Immature natural killer cell (primary cell): Measurements from ENCODE around the gene ABCD1. TPM values are rescaled to one million over a fixed set of nuclear protein-coding genes. Genes with fewer than 3 reads are reported as not detected.
A peak's percentile ranks its signal among the peaks of the same experiment; 100 is the strongest.
"Not testable (repeated sequence)": the region's sequence is repeated elsewhere in the genome, so short reads cannot be mapped to it uniquely, and the experiment has no call there.

ENCODE experiments used
- DNase-seq, 3 donors: peaks; one replicate each; pipeline ENCODE4 v3.0.0; 2022; ENCODE audit warnings: mixed read lengths in 1 of 3
- H3K27ac Mint-ChIP-seq, 6 donors: one replicate each; pipeline ENCODE4 v1.8.0; 2020; ENCODE audit warnings: mixed read lengths in 6 of 6, mild to moderate bottlenecking in 5 of 6, inconsistent platforms in 4 of 6, moderate library complexity in 3 of 6
- H3K27me3 Mint-ChIP-seq, 3 donors: one replicate each; pipeline ENCODE4 v1.8.0; 2020 to 2021; ENCODE audit warnings: low read depth in 3 of 3, mild to moderate bottlenecking in 3 of 3, mixed read lengths in 3 of 3, moderate library complexity in 3 of 3, inconsistent platforms in 1 of 3
- H3K36me3 Mint-ChIP-seq, 3 donors: one replicate each; pipeline ENCODE4 v1.8.0; 2020; ENCODE audit warnings: mixed read lengths in 3 of 3, inconsistent platforms in 2 of 3, mild to moderate bottlenecking in 2 of 3
- H3K4me1 Mint-ChIP-seq, 2 donors: one replicate each; pipeline ENCODE4 v1.8.0; 2020; ENCODE audit warnings: inconsistent platforms in 2 of 2, mild to moderate bottlenecking in 2 of 2, mixed read lengths in 2 of 2, moderate library complexity in 1 of 2
- H3K4me3 Mint-ChIP-seq, 5 donors: one replicate each; pipeline ENCODE4 v1.8.0; 2020; ENCODE audit warnings: mild to moderate bottlenecking in 5 of 5, mixed read lengths in 5 of 5, inconsistent platforms in 3 of 5, moderate library complexity in 3 of 5
- H3K9me3 Mint-ChIP-seq, 6 donors: one replicate each; pipeline ENCODE4 v1.8.0; 2020; ENCODE audit warnings: mild to moderate bottlenecking in 6 of 6, mixed read lengths in 6 of 6, inconsistent platforms in 4 of 6, moderate library complexity in 3 of 6
- polyA plus RNA-seq, 3 donors: library from polyadenylated mRNA; unstranded; fragments of 300-500 nt; fragmentation: Illumina TruSeq; gene quantifications; one replicate each; pipeline ENCODE4 v1.2.3, GENCODE V29; 2021

ABCD1 gene
- 1 to 10 TPM; 1.7 to 3.2 (median 2.0) TPM for polyA plus RNA-seq

- H3K4me3 Mint-ChIP-seq: peak within 1 kb of the TSS; percentile 84 to 92 (median 86)
Observed at GRCh38 chrX:153724252-153725038, at the start of gene ABCD1, which contains the start of gene BCAP31. ABCD1 (plus strand) TSS chrX:153724856; CDS start chrX:153725267, 411 bp downstream. BCAP31 (minus strand) TSS chrX:153724387; CDS start chrX:153723244, 1,143 bp downstream.

GRCh38 chrX:153681175-153681574 is 43.5 kb upstream of the ABCD1 start:
- H3K36me3 Mint-ChIP-seq: no peaks in the 10 kb centered on the region
- H3K27ac Mint-ChIP-seq: no peak overlapping the region
- H3K9me3 Mint-ChIP-seq: peaks cover 0 to 2% (median 0%) of the 10 kb centered on the region in 6 donors
- no peak for DNase-seq
- no peak overlapping the region for H3K4me3 Mint-ChIP-seq
- H3K4me1 Mint-ChIP-seq: no peaks in the 10 kb centered on the region
- H3K27me3 Mint-ChIP-seq: peaks cover 0 to 4% (median 3%) of the 10 kb centered on the region in 3 donors

More at GRCh38 chrX:153724252-153725038, at the start of gene ABCD1, which contains the start of gene BCAP31:
- Mint-ChIP-seq H3K36me3 (no peaks in the 10 kb centered on the region), H3K27ac (peak within 1 kb of the TSS; percentile 65 to 90 (median 86)), H3K27me3 (peaks cover 0 to 5% (median 3%) of the 10 kb centered on the region in 3 donors), H3K4me1 (peaks cover 31 to 40% of the 10 kb centered on the region in 2 donors), H3K9me3 (no peaks in the 10 kb centered on the region)
- peak; percentile 87 to 91 (median 90) for DNase-seq

GRCh38 chrX:153683486-153683885 is 41.2 kb upstream of the ABCD1 start:
- H3K27me3 Mint-ChIP-seq, H3K4me3 Mint-ChIP-seq, DNase-seq, H3K27ac Mint-ChIP-seq, H3K9me3 Mint-ChIP-seq, H3K36me3 Mint-ChIP-seq, H3K4me1 Mint-ChIP-seq: not testable (repeated sequence)

GRCh38 chrX:153684467-153685155 is 40.0 kb upstream of the ABCD1 start:
- peaks cover 0 to 2% (median 0%) of the 10 kb centered on the region in 6 donors for H3K9me3 Mint-ChIP-seq
- no peaks in the 10 kb centered on the region for H3K4me1 Mint-ChIP-seq
- peaks cover 2 to 3% (median 2%) of the 10 kb centered on the region in 3 donors for H3K27me3 Mint-ChIP-seq
- no peak overlapping the region for H3K4me3 Mint-ChIP-seq
- no peaks in the 10 kb centered on the region for H3K36me3 Mint-ChIP-seq
- no peak overlapping the region for H3K27ac Mint-ChIP-seq
- no peak for DNase-seq

- Mint-ChIP-seq H3K4me1 (no peaks in the 10 kb centered on the region), H3K9me3 (peaks cover 0 to 2% (median 0%) of the 10 kb centered on the region in 6 donors), H3K27me3 (peaks cover 2 to 4% (median 3%) of the 10 kb centered on the region in 3 donors), H3K27ac (no peak overlapping the region), H3K4me3 (no peak overlapping the region), H3K36me3 (no peaks in the 10 kb centered on the region)
- DNase-seq: no peak
Observed at GRCh38 chrX:153685156-153685536, 39.5 kb upstream of the ABCD1 start.

GRCh38 chrX:153685751-153686696 is 38.6 kb upstream of the ABCD1 start:
- H3K27me3 Mint-ChIP-seq: peaks cover 4 to 6% (median 4%) of the 10 kb centered on the region in 3 donors
- no peak overlapping the region for H3K27ac Mint-ChIP-seq
- H3K36me3 Mint-ChIP-seq: no peaks in the 10 kb centered on the region
- peaks cover 0 to 2% (median 0%) of the 10 kb centered on the region in 6 donors for H3K9me3 Mint-ChIP-seq
- no peak for DNase-seq
- H3K4me1 Mint-ChIP-seq: no peaks in the 10 kb centered on the region
- H3K4me3 Mint-ChIP-seq: no peak overlapping the region

GRCh38 chrX:153686711-153687110 is 37.9 kb upstream of the ABCD1 start:
- Mint-ChIP-seq H3K36me3 (no peaks in the 10 kb centered on the region), H3K9me3 (peaks cover 0 to 2% (median 0%) of the 10 kb centered on the region in 6 donors), H3K27me3 (peaks cover 4 to 7% (median 4%) of the 10 kb centered on the region in 3 donors), H3K27ac (no peak overlapping the region), H3K4me3 (no peak overlapping the region), H3K4me1 (no peaks in the 10 kb centered on the region)
- DNase-seq: no peak

- peak in 2 of 3 donors; percentile 7 to 10 for DNase-seq
- Mint-ChIP-seq H3K9me3 (peaks cover 0 to 2% (median 0%) of the 10 kb centered on the region in 6 donors), H3K4me3 (peak within 1 kb of the TSS; percentile 46 to 72 (median 55)), H3K36me3 (no peaks in the 10 kb centered on the region), H3K4me1 (no peaks in the 10 kb centered on the region), H3K27ac (no peak within 1 kb of the TSS), H3K27me3 (peaks cover 4 to 7% (median 4%) of the 10 kb centered on the region in 3 donors)
Observed at GRCh38 chrX:153687121-153688039, 37.3 kb upstream of the ABCD1 start, which contains the start of gene SLC6A8. SLC6A8 (plus strand) TSS chrX:153687926; CDS start chrX:153688575, 649 bp downstream.

GRCh38 chrX:153688071-153688470 is 36.6 kb upstream of the ABCD1 start:
- Mint-ChIP-seq H3K4me1 (no peaks in the 10 kb centered on the region), H3K27ac (no peak overlapping the region), H3K27me3 (peaks cover 2 to 7% (median 6%) of the 10 kb centered on the region in 3 donors), H3K36me3 (no peaks in the 10 kb centered on the region), H3K4me3 (no peak overlapping the region), H3K9me3 (peaks cover 0 to 2% (median 0%) of the 10 kb centered on the region in 6 donors)
- no peak for DNase-seq

GRCh38 chrX:153688506-153688905 is 36.1 kb upstream of the ABCD1 start:
- peaks cover 4 to 7% (median 6%) of the 10 kb centered on the region in 3 donors for H3K27me3 Mint-ChIP-seq
- no peaks in the 10 kb centered on the region for H3K4me1 Mint-ChIP-seq
- no peak for DNase-seq
- H3K36me3 Mint-ChIP-seq: no peaks in the 10 kb centered on the region
- H3K4me3 Mint-ChIP-seq: no peak overlapping the region
- H3K9me3 Mint-ChIP-seq: peaks cover 0 to 2% (median 0%) of the 10 kb centered on the region in 6 donors
- H3K27ac Mint-ChIP-seq: no peak overlapping the region

GRCh38 chrX:153688911-153689590 is 35.6 kb upstream of the ABCD1 start:
- Mint-ChIP-seq H3K27ac (no peak overlapping the region), H3K27me3 (peaks cover 4 to 8% (median 6%) of the 10 kb centered on the region in 3 donors), H3K9me3 (peaks cover 0 to 2% (median 0%) of the 10 kb centered on the region in 6 donors), H3K4me3 (no peak overlapping the region), H3K4me1 (no peaks in the 10 kb centered on the region), H3K36me3 (no peaks in the 10 kb centered on the region)
- no peak for DNase-seq
